Left ventricle myocardium superior (tissue), 1 donor: ENCODE results near the gene GPR152. TPM values are rescaled to one million over a fixed set of nuclear protein-coding genes. Genes with fewer than 3 reads are reported as not detected.

Experiments
- ATAC-seq: fragments of 200-7000 bp; cut with Tn5 transposase; one replicate; pipeline ENCODE4 v1.9.1; 2020; ENCODE audit warnings: mild to moderate bottlenecking, moderate library complexity
- DNase-seq: peaks from one replicate; pipeline ENCODE4 v3.0.0-alpha.2; 2020
- intact Hi-C: fragments of 100-400 bp; cut with micrococcal nuclease; formaldehyde crosslinking; loops from one replicate; pipeline ENCODE4 v1.11.0; 2022
- long read RNA-seq: library from polyadenylated mRNA; unstranded; transcript quantifications from one replicate; pipeline ENCODE4 v2.0.0, GENCODE V29; 2021
- total RNA-seq: library from RNA; stranded (reverse); fragmentation: NEBNext Ultra II Directional; extraction: Animal tissue kit (Norgen Biotek cat#: 25700); gene quantifications from one replicate; pipeline ENCODE4 v1.2.1, GENCODE V29; 2021
- donor health status: DM: no; HTN: yes; CAD: no; lungs with severe emphysema.

Gene GPR152, protein sequence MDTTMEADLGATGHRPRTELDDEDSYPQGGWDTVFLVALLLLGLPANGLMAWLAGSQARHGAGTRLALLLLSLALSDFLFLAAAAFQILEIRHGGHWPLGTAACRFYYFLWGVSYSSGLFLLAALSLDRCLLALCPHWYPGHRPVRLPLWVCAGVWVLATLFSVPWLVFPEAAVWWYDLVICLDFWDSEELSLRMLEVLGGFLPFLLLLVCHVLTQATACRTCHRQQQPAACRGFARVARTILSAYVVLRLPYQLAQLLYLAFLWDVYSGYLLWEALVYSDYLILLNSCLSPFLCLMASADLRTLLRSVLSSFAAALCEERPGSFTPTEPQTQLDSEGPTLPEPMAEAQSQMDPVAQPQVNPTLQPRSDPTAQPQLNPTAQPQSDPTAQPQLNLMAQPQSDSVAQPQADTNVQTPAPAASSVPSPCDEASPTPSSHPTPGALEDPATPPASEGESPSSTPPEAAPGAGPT
- not detected for total RNA-seq
- long read RNA-seq: 0 reads

DNA sequence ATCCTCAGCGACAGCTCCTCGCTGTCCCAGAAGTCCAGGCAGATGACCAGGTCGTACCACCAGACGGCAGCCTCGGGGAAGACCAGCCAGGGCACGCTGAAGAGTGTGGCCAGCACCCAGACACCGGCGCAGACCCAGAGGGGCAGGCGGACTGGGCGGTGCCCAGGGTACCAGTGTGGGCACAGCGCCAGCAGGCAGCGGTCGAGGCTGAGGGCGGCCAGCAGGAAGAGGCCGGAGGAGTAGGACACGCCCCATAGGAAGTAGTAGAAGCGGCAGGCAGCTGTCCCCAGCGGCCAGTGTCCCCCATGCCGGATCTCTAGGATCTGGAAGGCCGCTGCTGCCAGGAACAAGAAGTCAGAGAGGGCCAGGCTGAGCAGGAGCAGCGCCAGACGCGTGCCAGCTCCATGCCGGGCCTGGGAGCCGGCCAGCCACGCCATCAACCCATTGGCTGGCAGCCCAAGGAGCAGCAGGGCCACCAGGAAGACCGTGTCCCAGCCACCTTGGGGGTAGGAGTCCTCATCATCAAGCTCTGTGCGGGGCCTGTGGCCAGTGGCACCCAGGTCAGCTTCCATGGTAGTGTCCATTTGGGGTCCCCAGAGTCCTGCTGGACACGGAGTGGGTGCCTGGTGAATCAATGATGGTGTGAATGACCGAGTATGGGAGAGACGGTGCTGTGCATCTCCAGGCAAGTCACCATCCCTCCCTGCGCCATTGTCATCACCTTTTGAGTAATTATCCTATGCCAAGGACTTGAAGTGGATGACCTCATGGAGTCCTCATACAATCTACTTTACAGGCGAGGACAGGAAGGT, at the start of gene GPR152:
Gene GPR152 (minus strand): TSS at position 589 of the 812 bp plus-strand sequence. CDS start 5 bp downstream, at position 584.
- ATAC-seq: peak; percentile 50
- DNase-seq: peak; percentile 71
- intact Hi-C loops: no loop called here

DNA sequence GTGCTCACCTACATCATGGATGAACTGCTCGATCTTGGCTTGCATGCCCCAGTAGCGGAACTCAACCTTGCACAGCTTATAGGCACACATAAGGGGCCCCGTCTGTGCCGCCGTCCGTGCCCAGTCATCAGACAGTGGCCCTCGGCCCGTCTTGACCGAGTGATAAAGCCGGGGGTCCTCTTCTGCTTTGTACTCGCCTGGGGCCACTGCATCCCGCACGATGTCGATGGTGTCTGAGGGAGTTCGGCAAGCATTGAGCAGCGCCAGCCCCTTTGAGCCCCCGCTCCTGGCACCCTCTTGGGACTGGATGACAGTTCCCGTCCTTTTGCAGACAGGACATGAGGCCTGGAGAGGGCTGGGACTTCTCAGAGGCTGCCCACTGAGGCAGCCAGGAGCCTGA, 49.3 kb upstream of the GPR152 start:
- DNase-seq (no peak), ATAC-seq (no peak)
- intact Hi-C loops: no loop called here

DNA sequence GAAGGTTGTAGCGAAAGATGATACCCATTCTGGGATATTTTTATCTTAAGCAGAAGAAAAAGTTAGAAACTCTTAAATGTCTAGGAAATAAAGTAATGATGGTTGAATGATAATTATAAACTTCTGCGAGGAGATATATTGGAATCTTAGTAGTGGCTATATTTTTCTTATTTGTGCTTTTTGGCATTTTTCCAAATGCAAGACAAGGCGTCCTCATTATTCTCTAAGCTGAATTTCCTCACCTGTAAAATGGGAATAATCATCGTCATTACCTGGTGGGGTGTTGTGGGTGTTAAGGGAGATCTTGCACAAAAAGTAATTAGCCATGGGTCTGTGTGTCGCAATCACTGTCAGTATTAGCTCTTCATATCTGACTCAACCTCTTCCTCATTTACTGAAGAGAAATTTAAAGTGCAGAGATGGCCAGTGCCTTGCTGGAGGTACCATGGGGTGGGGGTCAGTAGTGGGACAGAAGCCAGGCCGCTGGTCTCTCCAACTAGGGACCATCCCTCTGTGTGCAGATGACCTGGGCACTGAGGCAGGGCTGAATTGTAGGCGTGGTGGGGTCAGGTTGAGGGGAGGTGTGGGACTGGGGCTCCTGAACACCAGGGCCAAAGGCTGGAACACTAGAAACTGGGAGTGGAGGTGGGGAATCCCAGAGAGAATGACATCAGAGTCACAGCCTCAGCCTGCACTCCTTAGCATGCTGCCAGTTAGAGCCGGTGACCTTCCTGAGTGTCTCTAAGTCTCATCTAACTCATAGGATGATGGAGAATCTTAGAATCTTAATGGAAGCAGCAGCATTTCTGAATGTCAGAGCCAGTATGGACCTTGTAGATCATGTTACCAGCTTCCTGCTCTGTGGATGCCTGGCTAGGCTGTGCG, 48.5 kb upstream of the GPR152 start:
- no peak for DNase-seq
- intact Hi-C loops: no loop called here
- ATAC-seq: no peak

DNA sequence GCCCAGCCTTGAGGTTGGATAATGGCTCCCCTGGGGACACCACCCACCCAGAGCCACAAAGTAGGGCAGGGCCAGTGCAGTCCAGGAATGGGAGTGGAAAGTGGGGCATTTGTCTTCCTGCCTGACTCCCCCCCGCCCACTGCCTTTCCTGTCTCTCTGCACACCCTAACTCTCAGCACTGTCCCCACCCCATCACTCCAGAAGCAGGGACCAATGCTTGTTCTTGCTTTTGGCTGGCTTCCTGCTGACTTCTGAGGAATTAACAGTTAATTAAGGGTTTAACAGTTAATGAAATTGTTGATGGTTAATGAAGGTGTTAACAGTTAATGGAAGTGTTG, 47.9 kb upstream of the GPR152 start:
- DNase-seq (no peak), ATAC-seq (no peak)
- intact Hi-C loops: no loop called here

DNA sequence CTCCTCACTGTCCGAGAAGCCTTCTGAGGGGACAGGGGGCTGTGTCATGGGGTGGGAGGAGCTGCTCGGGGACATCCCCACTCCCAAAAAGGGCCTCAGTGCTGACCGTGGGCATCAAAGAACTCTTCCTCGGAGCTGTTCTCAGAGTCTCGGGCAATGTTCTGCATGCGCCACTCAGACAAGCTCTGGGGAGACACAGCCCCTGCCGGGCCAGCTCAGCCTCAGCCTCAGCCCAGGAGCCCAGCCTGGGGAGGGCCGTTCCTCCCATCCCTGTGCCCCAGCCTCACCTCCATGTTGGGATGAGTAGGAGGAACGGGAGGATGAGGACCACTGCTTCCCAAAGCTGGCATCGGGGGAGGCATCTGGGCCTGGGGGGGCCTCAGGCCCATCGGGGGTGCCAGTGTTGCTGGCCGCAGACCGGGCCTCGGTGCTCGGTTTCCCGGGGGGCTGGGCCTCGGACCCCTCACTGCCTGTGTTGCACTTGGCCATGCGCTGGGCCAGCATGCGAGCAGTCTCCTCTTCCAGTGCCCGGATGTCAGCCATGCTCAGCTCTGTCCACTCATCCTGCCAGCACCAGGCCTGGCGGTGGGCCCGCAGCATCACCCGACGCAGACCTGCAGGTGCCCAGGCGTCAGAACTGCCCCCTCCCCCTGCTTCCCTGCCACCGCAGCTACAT, 47.4 kb upstream of the GPR152 start:
- intact Hi-C loops: no loop called here
- DNase-seq (no peak), ATAC-seq (no peak)

DNA sequence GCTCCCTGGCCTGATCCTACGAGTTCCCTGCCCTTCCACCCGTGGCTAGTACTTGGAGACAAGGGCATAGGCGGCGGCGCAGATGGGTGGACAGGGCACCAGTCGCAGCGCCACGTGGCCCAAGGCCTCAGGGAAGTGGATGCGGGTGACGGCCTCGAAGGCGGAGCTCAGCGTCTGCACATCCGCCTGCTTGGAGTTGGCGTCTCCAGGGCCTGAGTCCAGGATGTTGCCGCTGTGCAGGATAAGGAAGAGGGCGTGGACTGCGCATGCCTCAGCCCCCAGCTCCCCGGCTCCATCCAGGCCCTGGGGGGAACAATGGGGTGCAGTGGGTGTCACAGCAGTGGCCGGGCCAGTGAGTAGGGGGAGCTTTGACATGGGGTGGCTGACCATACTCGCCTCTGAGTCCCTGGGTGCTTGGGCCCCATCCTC, 46.0 kb upstream of the GPR152 start:
- intact Hi-C loops: no loop called here
- peak; percentile 39 for ATAC-seq

GRCh38 chr11:67497656-67498291, 45.2 kb upstream of the GPR152 start:
- intact Hi-C loops: no loop called here
- ATAC-seq: no peak
- no peak for DNase-seq

More for the DNA sequence above, 46.0 kb upstream of the GPR152 start:
- no peak for DNase-seq

- DNase-seq (no peak), ATAC-seq (no peak)
- intact Hi-C loops: no loop called here
Observed at GRCh38 chr11:67496113-67496512, 43.6 kb upstream of the GPR152 start.

- DNase-seq (no peak), ATAC-seq (no peak)
- intact Hi-C loops: no loop called here
Observed at GRCh38 chr11:67495234-67496005, 42.9 kb upstream of the GPR152 start.

DNA sequence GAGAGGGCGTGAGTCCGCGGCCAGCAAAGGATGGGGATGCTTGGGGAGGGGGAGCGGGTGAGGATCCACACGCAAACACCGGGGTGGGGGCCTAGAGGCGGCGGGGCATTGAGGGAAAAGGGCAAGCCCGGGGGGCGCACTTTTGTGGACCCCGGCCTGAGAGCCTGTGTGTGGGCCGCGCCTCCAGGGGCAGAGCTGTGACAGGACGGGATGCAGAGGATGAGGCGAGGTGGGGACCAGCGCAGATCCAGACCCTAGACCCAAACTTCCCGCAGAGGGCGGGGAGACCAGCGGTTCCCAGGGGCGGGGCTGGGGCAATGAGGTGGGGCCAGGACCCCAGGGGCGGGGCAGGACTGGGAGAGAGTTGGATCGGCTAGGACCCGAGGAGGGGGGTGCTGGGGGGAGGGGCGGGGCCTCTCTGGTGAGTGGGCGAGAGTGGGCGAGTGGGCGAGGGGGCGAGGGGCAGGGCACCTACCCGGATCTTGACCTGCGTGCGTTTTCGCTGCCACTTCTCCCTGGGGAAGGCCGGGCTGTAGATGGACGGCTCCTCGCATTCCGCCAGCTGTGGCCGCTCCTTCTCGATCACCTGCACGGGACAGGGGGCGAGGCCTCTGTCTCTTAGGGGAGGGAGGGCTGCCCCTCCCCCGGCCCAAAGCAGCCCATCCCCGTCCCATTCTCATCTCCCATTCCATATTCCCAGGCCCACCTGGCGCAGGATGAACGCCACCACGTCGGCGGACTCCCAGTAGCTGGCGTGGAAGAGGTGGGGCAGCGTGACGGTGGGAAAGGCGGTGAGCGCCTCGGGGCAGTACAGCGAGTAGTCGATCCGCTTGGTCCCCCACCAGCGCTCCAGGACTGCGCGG, 42.1 kb upstream of the GPR152 start:
- DNase-seq: no peak
- intact Hi-C loops: no loop called here
- ATAC-seq: no peak

- DNase-seq (no peak), ATAC-seq (no peak)
- intact Hi-C loops: no loop called here
Observed at GRCh38 chr11:67493548-67494370, 41.2 kb upstream of the GPR152 start.

DNA sequence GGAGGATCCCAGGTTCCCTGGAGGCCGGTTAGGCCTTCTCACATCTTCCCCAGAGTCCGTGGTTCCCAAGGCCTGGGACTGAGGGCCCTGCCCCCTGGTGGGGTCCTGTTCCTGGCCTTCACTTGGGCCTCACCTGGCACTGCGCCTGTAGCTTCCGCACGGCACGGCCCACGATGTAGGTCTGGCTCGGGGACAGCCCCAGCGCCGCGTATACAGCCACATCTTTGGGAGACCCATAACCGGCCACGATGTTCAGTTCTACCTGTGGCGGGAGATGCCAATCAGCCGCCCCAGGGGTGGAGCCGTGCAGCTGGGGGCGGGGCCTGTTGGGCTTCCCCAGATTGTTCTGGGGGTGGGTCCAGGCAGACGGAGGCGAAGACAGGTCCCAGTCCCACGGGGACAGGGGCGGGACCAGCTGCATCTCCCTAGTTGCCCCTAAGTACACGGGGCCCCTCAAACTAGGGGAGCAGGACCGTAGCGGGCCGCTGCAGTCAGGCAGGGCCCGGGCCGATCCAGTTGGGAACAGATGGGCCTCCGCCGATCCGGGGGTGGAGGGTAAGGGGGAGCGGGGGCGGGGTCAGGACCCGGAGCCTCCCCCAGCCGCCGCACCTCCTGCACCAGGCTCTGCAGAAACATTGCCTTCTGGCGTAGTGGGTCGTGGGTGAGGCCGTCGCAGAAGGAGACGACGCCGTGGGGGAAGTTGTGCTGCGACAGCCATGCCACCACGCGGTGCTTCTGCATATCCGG, 40.4 kb upstream of the GPR152 start:
- DNase-seq (no peak), ATAC-seq (no peak)
- intact Hi-C loops: no loop called here

GRCh38 chr11:67492069-67492727, 39.7 kb upstream of the GPR152 start:
- DNase-seq (no peak), ATAC-seq (no peak)
- intact Hi-C loops: no loop called here

DNA sequence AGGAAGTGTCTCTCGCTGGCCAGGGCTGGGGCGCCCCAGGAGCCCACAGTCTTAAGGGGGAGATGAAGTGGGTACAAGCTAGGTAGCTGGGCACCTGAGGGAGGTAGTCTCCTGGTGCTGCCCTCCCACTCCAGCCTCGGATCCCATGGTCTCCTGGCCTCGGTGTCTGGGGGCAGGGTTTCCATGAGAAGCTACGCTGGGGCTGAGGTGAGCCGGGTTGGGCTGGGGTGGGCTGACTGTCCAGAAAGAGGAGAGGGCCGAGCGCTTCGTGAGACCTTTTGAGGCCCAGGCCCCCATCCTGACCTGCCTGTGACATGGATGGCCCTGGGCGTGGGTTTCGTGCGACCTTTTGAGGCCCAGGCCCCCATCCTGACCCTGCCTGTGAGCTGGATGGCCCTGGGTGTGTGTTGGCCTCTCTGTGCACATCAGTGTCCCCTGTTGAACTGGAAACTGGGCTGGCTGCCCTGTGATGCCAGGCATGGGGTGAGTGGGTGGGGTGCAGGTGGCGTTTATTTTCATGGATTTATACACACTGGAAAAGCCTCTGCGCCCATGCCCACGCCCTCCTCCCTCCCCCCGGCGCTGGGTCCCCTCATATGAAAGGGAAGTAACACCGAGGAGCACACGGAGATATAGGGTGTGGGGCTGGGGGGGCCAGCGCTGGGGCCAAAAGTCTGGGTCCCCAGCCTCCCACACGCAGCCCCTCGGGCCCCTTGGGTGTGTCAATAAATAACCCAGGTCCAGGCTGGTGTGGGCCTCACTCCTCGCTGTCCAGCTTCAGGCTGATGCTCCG, 38.9 kb upstream of the GPR152 start:
- DNase-seq (no peak), ATAC-seq (no peak)
- intact Hi-C loops: no loop called here
